ENCODE measurements around the gene RPL31.
"Not testable (repeated sequence)": the region's sequence is repeated elsewhere in the genome, so short reads cannot be mapped to it uniquely, and the experiment has no call there.

The RPL31 gene

DNA sequence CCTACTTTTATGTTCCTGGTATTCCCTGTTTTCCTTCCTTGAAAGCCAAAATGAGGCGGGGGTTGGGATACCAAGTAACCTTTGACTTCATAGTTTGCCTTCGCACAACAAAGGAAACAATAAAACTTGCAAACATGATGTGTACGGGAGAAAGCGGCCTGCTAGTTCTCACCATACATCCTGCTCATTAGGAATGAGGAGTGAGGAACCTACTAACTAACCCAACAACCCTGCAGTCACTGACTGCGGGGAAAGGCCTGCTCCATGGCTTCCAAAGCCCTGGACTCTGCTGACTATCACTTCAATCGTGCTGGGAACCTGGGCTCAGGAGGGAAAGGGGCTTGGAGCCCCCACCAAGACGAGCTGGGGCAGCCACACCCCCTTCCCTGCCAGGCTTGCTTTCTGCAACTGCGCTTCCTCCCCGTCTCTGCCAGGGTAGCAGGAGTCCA lies 24.2 kb downstream of the RPL31 start:
- no peak for DNase-seq (ENCODE audit: low read depth, low spot score)

DNA sequence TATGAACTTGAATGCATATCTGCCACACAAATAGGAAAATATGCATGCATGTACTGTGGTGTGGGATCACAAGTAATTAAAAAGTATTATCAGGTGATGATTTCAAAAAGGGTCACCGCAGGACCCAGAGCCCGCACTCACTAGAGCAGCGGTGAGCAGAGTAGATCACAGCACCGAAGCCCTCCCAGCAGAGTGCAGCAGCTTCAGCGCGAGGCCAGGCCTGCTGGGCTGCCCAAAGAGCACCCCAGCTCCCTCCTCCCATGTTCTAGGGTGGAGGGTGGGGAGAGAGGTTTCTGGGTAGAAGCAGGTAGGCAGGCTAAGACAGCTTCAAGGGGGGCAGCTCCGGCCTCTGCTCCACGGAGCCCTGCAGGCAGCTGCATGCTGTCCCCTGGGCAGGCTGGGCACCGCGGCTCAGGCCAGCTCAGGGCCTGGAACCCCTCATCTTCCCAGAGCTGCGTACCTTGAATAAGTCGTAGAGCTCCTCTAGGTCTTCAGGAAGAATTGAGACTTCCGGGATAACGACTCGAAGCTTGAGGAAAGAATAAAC lies 24.9 kb downstream of the RPL31 start:
- no peak for DNase-seq (ENCODE audit: low read depth, low spot score)

DNA sequence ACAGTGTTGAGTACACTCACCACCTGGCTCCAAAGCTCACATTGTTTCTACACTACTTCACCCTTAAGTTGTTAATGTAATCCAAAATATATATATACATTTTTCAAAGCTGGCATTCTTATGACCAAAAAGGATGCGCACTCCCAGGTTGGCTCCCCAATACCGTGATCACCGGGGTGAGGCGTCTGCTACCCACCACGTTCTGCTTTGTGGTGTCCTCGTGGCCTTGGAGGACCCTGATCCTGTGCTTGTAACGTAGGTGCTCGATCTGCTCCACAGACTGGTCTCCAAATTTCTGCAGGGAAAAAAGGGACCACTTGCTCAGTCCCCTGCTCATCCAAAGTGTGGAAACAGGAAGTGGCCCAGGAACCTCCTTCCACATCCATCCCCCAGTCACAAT lies 25.8 kb downstream of the RPL31 start:
- DNase-seq (ENCODE audit: low read depth, low spot score) = no peak

DNA sequence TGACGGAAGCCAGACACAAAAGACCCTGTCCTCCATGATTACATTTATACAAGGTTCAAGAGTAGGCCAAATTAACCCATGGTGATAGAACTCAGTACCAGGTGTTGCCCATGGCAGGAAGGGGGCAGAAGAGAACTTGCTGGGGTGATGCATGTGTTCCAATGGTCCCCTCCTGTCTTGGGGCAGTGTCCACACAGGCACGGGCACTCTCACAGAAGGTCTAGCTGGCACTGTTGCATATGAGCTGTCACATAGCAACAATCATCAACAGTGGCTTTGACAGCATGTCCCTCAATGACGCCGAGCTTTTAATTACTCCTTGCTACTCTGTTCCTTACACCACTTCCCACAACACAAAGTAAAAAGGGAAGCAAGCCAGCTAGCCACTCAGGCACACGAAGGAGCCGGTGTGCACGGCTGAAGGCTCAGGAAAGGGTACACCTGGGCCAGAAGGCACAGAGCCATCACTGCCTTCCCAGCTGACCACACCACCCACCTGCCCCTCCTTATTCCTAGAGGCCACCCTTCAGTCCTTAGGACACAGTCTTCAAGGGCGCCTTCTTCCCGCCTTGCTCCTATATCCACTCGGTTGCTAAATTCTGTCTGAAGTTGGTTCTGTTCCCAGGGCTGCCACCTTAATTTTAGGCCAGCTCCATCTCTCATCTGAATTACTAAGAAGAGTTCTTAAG lies 28.9 kb downstream of the RPL31 start:
- no peak for DNase-seq (ENCODE audit: low read depth, low spot score)

DNA sequence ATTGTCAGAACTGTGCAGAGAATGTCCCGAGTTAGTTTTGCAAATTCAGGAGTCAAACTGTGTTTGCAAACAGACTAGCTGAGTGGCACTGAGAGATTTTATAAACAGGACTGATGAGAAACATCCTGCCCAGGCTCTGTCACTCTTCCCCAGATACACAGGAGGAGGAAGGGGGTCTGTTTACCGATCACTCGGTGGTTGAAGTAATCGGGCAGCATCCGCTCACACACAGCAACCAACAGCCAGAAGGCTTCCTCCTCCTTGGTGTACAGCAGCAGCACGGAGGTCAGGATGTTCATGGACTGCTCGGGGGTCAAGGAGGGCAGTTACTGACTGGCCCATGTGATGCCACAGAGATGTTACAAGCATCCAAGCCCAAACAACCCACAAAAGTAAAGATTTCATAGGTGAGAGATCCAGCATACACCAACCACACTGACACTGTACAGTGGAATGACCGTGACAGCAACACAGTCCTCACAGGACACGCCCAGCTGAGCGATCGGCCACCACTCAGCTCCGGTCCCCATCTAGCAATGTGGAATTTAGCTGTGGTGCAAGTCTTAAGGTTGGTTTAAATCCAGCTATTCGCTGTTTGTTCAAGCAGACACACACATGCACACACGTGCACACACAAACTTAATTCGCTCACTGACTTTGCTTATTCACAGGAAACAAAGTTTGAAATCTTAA lies 30.1 kb downstream of the RPL31 start:
- DNase-seq (ENCODE audit: low read depth, low spot score) = no peak

DNA sequence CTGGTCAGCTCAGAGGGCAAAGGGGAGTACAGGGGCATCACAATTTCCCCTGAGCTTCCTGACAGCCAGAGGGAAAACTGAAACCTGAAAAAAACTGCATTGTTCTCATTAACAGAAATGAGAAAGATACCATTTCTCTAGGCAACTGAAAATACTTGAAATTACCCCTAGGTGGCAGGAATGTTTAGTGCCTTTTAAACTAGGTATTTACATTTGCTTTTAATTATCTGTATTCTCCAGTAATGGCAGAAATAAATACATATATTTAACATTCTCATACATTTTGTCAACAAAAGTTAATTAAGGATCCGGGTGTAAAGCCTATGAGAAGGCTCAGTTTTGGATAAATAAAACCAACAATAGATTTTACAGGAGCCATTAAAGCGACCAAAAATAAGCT lies 34.5 kb downstream of the RPL31 start:
- no peak for DNase-seq (ENCODE audit: low read depth, low spot score)

DNA sequence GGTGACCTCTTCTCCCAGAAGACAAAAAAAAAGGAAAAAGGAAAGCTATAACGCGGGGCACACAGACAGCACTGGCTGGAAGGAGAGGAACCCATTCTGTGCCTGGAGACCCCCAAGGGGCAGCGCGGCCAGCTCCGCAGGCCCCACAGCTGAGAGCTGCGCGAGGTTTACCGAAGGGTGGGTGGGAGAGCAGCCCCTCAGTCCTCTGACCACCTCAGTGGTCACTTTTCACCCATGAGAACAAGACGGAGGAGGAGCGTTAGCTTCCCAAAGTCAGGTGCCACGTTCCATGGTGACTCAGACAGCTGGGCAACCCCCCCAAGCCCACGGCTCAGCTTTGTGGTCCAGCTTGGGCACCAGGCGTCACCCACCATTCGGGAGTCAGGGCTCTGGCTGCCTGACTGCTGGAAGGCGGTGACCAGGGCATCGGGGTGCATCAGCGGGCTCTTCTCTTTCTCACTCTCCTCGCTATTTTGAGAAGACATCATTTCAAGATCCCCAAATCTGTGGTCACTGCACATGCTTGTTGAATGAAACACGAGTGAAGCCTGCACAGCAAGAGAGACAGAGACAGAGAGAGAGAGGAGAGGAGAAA lies 35.2 kb downstream of the RPL31 start:
- DNase-seq (ENCODE audit: low read depth, low spot score) = no peak

DNA sequence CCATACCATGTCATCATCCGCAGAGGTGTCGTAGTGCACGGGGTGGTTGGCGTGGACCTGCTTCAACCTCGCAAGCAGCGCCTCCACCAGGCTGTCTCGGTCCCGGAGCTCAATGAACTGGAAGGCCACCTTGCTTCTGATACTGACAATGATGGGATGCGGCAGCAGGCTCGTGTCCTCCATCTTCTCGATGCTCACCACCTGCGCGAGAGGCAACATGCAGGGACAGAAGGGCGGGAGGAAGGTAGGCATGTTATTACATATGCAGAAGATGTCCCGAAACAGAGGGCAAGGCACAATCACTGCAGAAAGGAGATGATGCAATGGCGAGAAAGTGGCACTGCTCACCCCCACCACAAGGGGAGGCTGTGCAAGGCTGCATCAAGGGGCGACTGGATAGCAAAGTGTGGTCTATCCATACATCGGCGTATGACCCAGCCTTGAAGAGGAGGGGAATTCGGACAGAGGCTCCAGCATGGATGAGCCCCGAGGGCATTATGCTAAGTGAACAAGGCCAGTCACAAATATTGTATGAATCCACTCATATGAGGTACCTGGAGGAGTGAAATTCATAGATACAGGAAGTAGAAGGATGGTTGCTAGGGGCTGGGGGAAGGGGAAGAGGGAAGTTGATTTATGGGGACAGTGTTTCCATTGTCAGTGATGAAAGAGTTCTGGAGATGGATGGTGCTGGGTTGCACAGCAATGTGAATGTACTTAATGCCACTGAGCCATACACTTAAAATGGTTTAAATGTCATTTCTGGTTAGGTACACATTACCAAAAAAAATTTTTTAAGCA lies 36.6 kb downstream of the RPL31 start:
- no peak for DNase-seq (ENCODE audit: low read depth, low spot score)

DNA sequence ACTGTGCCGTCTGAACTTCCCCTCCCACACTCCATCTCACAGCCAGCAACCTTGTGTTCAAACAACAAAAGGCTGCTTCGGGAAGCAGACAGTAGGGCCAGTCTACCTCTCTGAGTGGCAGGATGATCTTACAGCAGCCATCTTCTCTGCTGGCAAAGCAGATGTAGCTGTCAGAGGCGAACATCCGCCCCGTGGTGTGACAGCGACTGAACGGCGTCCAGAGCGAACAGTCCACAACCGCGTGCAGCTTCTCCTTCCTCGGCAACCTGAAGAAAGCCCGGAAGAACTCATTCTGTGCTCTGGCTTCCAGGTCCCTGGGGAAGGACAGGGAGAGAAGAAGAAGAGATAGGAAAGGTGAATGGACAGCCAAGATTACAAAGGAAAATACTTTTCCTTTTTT lies 38.0 kb downstream of the RPL31 start:
- no peak for DNase-seq (ENCODE audit: low read depth, low spot score)

DNA sequence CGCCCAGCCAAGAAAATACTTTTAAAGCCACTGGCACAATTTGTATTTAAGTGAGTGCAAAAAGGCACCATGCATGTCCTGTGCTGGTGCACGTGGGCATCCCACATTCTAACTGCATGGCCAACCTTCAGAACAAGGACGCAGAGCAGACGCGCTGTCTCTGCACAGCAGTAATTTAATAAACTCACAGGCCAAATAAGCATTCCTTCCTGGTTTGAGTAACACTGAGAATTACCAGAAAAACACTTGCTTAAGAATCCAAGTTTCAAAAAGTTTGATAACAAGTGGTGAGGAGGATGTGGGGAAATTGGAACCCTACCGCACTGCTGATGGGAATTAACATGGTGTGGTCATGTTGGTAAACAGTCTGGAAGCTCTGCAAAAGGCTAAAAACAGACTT lies 38.7 kb downstream of the RPL31 start:
- DNase-seq (ENCODE audit: low read depth, low spot score) = no peak

DNA sequence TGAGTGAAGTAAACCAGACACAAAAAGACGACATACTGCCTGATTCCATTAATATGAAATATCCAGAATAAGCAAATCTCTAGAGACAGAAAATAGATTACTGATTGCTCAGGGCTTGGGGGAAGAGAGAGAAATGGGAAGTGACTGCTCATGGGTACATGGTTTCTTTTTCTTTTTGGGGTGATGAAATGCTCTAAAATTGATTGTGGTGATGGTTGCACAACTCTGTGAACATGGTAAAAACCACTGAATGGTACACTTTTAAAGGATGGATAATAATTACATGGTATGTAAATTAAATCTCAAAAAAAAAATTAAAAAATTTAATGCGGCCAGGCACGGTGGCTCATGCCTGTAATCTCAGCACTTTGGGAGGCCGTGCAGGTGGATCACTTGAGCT lies 39.3 kb downstream of the RPL31 start:
- DNase-seq (ENCODE audit: low read depth, low spot score) = no peak

DNA sequence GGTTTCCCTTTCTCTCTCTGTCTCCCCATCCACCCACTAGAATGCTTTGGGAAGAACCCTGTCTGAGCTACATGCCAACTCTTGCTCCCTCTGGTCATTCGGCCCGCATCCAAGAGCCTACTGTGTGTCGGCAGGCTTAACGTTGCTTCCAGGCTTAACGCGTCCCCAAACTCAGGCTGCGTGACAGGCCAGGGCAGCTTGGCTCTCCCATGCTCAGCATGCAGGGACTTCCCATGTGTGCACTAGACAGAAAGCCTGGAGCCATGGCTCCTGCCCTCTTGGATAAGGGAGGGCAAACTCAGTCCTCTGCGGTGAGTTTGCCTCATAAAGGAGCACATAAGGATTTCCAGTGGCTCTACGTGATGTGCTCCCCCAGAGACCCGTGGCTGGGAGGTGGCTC lies 43.2 kb downstream of the RPL31 start:
- DNase-seq (ENCODE audit: low read depth, low spot score) = no peak

DNA sequence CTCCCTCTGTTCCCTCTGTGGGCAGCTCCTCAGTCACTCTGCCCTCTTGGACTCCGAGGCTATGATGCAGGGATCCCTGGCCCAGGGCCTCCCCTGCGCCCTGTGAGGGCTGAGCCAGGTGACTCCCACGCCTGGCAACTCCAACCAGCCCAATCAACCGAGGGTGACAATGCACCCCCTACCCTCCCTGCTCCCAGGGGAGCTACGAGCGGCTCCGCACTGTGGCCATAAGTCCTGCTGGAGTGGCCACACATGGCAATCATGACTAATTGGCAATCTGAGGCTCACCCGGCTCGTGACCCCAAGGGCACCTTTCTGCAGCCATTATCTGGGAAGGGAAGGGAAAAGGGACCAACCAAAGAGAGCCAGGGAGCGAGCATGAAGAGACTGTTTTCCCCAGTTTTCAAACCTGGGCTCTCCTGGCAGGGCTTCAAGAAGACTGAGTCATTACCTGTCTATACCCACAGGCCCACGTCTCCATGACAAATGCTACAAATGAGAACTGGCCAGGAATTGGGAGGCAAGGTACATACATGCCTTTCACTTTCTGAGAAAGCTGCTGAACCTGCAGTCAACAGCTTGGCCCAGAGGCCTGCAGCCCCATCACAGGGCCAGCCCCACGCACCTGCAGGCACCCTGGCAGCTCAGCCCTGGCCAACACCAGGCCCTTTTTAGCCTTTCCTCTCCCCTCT lies 45.1 kb downstream of the RPL31 start:
- no peak for DNase-seq (ENCODE audit: low read depth, low spot score)

DNA sequence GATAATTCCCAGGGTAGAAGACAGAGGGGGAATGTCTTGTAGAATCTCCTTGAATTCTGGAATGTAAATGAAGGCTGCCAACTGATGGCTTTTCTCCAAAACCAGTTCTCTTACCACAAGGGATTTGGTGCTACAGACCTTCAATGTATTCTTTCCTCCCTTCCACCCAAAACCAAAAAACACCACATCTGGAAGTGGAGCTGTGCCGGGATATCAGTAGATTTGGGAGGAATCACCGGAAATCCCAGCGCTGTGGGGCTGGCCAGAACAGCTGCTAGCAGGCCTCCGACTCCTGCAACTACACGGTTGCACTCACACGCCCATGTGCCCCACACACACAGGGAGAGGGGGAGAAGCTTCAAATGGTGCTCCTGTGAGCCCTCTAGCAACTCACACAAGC lies 45.7 kb downstream of the RPL31 start:
- no peak for DNase-seq (ENCODE audit: low read depth, low spot score)

DNA sequence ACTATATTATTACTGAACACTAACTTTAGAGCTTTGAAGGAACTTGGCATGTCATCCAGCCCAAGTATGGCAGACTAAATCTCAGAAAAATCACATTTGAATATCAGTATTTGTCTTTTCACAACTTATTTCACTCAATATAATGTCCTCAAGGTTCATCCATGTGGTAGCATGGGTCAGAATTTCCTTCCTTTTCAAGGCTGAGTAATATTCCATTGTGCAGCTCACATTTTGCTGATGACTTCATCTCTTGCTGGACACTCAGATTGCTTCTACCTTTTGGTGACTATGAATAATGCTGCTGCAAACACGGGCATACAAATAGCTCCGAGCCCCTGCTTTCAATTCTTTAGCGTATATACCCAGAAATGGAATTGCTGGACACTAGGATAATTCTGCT lies 46.7 kb downstream of the RPL31 start:
- no peak for DNase-seq (ENCODE audit: low read depth, low spot score)

DNA sequence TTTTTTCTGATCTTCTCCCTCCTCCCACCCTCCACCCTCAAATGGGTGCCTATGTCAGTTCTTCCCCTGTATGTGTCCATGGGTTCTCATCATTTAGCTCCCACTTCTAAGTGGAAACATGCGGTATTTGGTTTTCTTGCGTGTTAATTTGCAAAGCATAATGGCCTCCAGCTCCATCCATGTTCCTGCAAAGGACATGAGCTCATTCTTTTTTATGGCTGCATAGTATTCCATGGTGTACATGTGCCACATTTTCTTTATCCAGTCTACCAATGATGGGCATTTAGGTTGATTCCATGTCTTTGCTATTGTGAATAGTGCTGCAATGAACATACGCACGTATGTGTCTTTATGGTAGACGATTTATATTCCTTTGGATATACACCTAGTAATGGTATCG lies 48.8 kb downstream of the RPL31 start:
- not testable (repeated sequence) for DNase-seq (ENCODE audit: low read depth, low spot score)

DNA sequence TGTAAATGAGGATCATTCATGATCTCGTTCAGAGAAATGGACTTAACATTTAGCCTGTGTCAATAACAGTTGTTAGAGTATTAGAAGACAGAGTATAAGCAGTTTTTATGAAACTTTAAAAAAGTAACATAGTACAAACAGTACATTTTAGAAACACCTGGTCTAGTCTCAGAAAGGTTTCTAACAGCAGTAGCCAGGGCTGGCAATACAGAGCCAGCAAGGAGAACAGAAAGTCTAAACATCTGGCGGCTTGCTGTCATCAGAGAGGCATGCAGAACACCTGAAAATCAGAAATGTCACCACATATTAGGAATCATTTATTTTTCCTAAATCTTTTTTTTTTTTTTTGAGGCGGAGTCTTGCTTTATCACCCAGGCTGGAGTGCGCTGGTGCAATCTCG lies 50.1 kb downstream of the RPL31 start:
- DNase-seq (ENCODE audit: low read depth, low spot score) = no peak

DNA sequence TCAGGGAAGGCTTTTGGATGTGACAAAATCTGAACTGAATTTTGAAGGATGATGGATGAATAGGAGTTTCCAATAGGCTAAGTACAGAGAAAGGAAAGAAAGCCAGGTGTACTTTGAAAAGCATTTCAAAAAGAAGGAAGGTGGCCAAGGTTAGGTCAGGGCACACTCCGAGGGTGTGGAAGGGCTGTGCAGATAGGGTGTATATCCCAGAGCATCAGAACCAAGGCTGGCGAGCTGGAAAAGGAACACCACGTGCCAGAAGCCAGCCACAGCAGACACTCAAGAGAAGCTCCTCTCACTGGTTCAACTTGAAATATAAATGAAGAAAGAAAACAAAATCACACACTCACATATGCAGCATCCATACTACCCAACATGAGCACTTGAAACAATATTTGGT lies 51.0 kb downstream of the RPL31 start:
- no peak for DNase-seq (ENCODE audit: low read depth, low spot score)
